ENCODE measurements around the gene REXO4. TPM values are rescaled to one million over a fixed set of nuclear protein-coding genes. Genes with fewer than 3 reads are reported as not detected.

The REXO4 gene
- total and polyA plus RNA-seq, 5 donors from 2014 or later = 9.8 to 19.4 (median 16.3) TPM

DNA sequence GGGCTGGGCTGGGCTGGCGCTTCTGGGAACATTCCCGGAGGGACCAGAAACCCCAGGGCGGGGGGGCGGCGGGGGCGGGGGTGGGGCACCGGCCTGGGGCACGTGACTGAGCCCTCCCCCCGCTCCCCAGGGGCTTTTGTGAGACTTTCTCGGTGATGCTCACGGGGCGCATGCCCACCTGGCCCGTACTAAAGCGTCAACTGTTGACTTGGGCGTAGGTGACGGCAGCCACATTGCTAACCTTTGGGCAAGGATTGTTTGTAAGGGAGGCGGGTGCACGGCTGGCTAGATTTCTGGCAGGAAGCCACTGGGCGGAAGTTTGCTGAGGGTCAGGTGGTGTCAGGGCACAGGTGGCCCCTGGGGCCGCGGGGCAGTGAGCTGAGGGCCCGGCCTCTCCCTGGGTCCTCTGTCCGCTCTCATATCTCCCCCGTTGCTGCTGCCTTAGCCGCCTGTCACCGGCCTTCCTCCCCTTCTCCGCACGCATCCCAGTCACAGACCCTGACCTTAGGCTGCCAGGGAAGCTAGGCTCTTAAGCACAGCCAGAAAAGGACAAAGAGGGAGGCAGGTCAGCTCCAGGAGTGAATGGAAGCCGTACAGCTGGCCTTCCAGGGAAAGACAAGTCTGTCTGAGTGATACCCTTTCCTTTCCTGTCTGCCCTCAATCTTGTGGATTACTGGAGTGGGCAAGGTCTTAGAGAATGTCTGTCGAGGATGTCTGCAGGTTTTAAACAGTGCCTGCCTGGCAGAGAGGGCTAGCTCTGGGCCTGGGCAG, 42.8 kb upstream of the REXO4 start:
- no peak overlapping the region for H3K4me3 ChIP-seq (ENCODE audit: low read depth, low read length)
- ATAC-seq (ENCODE audit: low read depth in 2 of 2) (no peak), DNase-seq (peak in 2 of 3 donors; percentile 18 to 50)
- no peaks in the 10 kb centered on the region for H3K36me3 ChIP-seq (ENCODE audit: control insufficient read depth, insufficient read depth, low read length)
- H3K27ac ChIP-seq (ENCODE audit: insufficient read depth, low read length, poor library complexity, severe bottlenecking) = peak overlapping the region; percentile 81
- Mint-ChIP-seq H3K4me3 (peak overlapping the region; percentile 81 to 94 (median 84)), H3K27me3 (peaks cover 5% of the 10 kb centered on the region), H3K27ac (peak overlapping the region; percentile 60 to 89 (median 79)), H3K9me3 (no peaks in the 10 kb centered on the region), H3K4me1 (peaks cover 0 to 21% (median 4%) of the 10 kb centered on the region in 4 donors), H3K36me3 (no peaks in the 10 kb centered on the region)
- H3K4me1 ChIP-seq (ENCODE audit: control insufficient read depth, insufficient read depth, low read length, poor library complexity, severe bottlenecking) = peaks cover 16% of the 10 kb centered on the region
- H3K9me3 ChIP-seq (ENCODE audit: control insufficient read depth in 2 of 2, low read length in 2 of 2) = no peaks in the 10 kb centered on the region
- H3K27me3 ChIP-seq (ENCODE audit: control insufficient read depth, insufficient read depth, low read length) = no peaks in the 10 kb centered on the region

DNA sequence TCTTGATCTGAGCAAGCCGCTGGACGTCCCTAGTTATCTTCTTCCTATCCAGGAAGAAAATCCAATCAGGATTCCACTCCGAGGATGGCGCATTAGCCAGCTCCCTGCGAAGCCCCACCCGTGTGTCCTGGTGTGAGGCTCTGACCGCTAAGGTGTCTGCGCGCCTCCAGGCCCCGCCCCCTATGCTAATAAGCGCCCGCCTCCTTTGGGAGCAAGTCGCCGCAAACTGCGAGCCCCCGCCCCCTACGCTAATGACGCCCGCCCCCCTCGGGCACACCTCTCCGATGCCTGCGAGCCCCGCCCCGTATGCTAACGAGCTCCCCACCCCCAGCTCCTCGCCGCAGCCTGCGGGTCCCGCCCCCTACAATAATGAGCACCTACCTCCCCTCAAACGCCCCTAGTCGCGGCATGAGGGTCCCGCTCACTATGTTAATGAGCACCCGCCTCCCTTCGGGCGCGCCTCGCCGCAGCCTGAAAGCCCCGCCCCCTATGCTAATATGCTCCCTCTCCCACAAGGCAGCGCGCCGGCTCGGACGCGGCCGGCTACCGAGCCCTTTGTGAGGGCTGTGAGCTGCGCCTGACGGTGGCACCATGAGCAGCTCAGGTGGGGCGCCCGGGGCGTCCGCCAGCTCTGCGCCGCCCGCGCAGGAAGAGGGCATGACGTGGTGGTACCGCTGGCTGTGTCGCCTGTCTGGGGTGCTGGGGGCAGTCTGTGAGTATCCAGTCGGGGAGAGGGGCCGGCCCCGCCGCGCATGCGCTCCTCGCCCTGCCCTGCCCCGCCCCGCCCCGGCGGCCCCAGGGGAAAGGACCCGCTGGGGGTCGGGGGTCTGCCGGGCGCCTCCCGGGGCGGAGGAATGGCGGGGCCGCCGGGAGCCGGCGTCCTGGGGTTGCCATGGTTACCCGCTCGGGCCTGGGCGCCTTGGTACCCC, 41.9 kb upstream of the REXO4 start, which contains the start of gene CACFD1:
TSS of gene CACFD1 (plus strand) at position 503 of the 929 bp plus-strand sequence. CDS start at position 592, 89 bp downstream.
- Histone ChIP-seq H3K4me1 (ENCODE audit: control insufficient read depth, insufficient read depth, low read length, poor library complexity, severe bottlenecking) (peaks cover 16% of the 10 kb centered on the region), H3K4me3 (ENCODE audit: low read depth, low read length) (peak within 1 kb of the TSS; percentile 68), H3K27ac (ENCODE audit: insufficient read depth, low read length, poor library complexity, severe bottlenecking) (peak within 1 kb of the TSS; percentile 81), H3K36me3 (ENCODE audit: control insufficient read depth, insufficient read depth, low read length) (no peaks in the 10 kb centered on the region), H3K9me3 (ENCODE audit: control insufficient read depth in 2 of 2, low read length in 2 of 2) (no peaks in the 10 kb centered on the region), H3K27me3 (ENCODE audit: control insufficient read depth, insufficient read depth, low read length) (no peaks in the 10 kb centered on the region)
- Mint-ChIP-seq H3K4me1 (peaks cover 0 to 21% (median 3%) of the 10 kb centered on the region in 4 donors), H3K36me3 (no peaks in the 10 kb centered on the region), H3K27ac (peak within 1 kb of the TSS; percentile 79 to 90 (median 84)), H3K27me3 (peaks cover 5% of the 10 kb centered on the region), H3K4me3 (peak within 1 kb of the TSS; percentile 90 to 98 (median 92)), H3K9me3 (no peaks in the 10 kb centered on the region)
- ATAC-seq (ENCODE audit: low read depth in 2 of 2) = peak; percentile 81 to 86
- DNase-seq = peak; percentile 86 to 91 (median 90)

DNA sequence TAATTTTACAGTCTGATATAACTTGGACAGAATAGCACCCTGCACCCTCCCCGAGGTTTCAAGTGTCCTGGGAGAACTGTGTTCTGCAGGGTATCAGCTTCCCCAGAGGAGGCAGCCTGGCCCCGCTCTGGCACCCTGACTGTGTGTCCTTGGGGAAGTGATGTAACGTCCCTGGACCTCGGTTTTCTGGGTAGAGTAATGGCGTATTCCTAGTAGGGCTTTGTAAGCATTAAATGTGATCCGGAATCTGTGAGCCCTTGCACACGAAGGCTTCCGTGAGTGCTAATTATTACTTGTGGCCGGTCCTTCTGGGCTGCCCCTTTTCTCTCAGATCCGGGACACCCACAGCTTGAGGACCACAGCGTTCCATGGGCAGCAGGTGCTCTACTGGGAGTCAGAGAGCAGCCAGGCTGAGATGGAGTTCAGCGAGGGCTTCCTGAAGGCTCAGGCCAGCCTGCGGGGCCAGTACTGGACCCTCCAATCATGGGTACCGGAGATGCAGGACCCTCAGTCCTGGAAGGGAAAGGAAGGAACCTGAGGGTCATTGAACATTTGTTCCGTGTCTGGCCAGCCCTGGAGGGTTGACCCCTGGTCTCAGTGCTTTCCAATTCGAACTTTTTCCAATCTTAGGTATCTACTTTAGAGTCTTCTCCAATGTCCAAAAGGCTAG, 41.0 kb upstream of the REXO4 start:
- peaks cover 16% of the 10 kb centered on the region for H3K4me1 ChIP-seq (ENCODE audit: control insufficient read depth, insufficient read depth, low read length, poor library complexity, severe bottlenecking)
- Mint-ChIP-seq H3K36me3 (no peaks in the 10 kb centered on the region), H3K4me1 (peaks cover 0 to 21% (median 3%) of the 10 kb centered on the region in 4 donors), H3K4me3 (peak overlapping the region; percentile 61 to 94 (median 90)), H3K9me3 (no peaks in the 10 kb centered on the region), H3K27me3 (peaks cover 5% of the 10 kb centered on the region), H3K27ac (peak overlapping the region in 1 of 3 donors; percentile 84)
- peak overlapping the region; percentile 68 for H3K4me3 ChIP-seq (ENCODE audit: low read depth, low read length)
- H3K27me3 ChIP-seq (ENCODE audit: control insufficient read depth, insufficient read depth, low read length) = no peaks in the 10 kb centered on the region
- no peaks in the 10 kb centered on the region for H3K9me3 ChIP-seq (ENCODE audit: control insufficient read depth in 2 of 2, low read length in 2 of 2)
- DNase-seq = no peak
- no peak for ATAC-seq (ENCODE audit: low read depth in 2 of 2)
- peak overlapping the region; percentile 81 for H3K27ac ChIP-seq (ENCODE audit: insufficient read depth, low read length, poor library complexity, severe bottlenecking)
- H3K36me3 ChIP-seq (ENCODE audit: control insufficient read depth, insufficient read depth, low read length) = no peaks in the 10 kb centered on the region

DNA sequence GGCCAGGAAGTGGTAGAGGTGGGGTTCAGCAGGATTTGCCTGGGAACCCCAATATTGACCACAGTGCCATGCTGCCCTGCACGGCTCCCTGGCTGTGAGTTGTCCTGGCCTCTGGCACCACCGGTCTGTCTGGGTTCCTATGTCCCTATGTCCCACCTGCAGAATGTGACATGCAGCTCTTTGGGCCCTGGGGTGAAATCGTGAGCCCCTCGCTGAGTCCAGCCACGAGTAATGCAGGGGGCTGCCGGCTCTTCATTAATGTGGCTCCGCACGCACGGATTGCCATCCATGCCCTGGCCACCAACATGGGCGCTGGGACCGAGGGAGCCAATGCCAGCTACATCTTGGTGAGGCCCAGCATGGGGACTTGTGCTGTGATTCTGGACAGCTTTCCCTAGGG, 39.9 kb upstream of the REXO4 start:
- peaks cover 5% of the 10 kb centered on the region for H3K27me3 Mint-ChIP-seq
- H3K36me3 Mint-ChIP-seq = no peaks in the 10 kb centered on the region
- no peaks in the 10 kb centered on the region for H3K9me3 ChIP-seq (ENCODE audit: control insufficient read depth in 2 of 2, low read length in 2 of 2)
- no peaks in the 10 kb centered on the region for H3K9me3 Mint-ChIP-seq
- H3K4me1 Mint-ChIP-seq = peaks cover 0 to 21% (median 3%) of the 10 kb centered on the region in 4 donors
- H3K4me1 ChIP-seq (ENCODE audit: control insufficient read depth, insufficient read depth, low read length, poor library complexity, severe bottlenecking) = peaks cover 16% of the 10 kb centered on the region
- no peak overlapping the region for H3K27ac ChIP-seq (ENCODE audit: insufficient read depth, low read length, poor library complexity, severe bottlenecking)
- DNase-seq (no peak), ATAC-seq (ENCODE audit: low read depth in 2 of 2) (no peak)
- H3K36me3 ChIP-seq (ENCODE audit: control insufficient read depth, insufficient read depth, low read length) = no peaks in the 10 kb centered on the region
- no peak overlapping the region for H3K4me3 ChIP-seq (ENCODE audit: low read depth, low read length)
- no peak overlapping the region for H3K27ac Mint-ChIP-seq
- no peaks in the 10 kb centered on the region for H3K27me3 ChIP-seq (ENCODE audit: control insufficient read depth, insufficient read depth, low read length)
- no peak overlapping the region for H3K4me3 Mint-ChIP-seq

- Mint-ChIP-seq H3K27ac (no peak overlapping the region), H3K4me1 (peaks cover 0 to 21% (median 3%) of the 10 kb centered on the region in 4 donors), H3K27me3 (peaks cover 5% of the 10 kb centered on the region), H3K36me3 (no peaks in the 10 kb centered on the region), H3K9me3 (no peaks in the 10 kb centered on the region), H3K4me3 (no peak overlapping the region)
- ATAC-seq (ENCODE audit: low read depth in 2 of 2) (no peak), DNase-seq (no peak)
- Histone ChIP-seq H3K36me3 (ENCODE audit: control insufficient read depth, insufficient read depth, low read length) (no peaks in the 10 kb centered on the region), H3K4me1 (ENCODE audit: control insufficient read depth, insufficient read depth, low read length, poor library complexity, severe bottlenecking) (peaks cover 16% of the 10 kb centered on the region), H3K27me3 (ENCODE audit: control insufficient read depth, insufficient read depth, low read length) (no peaks in the 10 kb centered on the region), H3K9me3 (ENCODE audit: control insufficient read depth in 2 of 2, low read length in 2 of 2) (no peaks in the 10 kb centered on the region), H3K4me3 (ENCODE audit: low read depth, low read length) (no peak overlapping the region), H3K27ac (ENCODE audit: insufficient read depth, low read length, poor library complexity, severe bottlenecking) (no peak overlapping the region)
These were observed 39.4 kb upstream of the REXO4 start for GRCh38 chr9:133457233-133457632.

DNA sequence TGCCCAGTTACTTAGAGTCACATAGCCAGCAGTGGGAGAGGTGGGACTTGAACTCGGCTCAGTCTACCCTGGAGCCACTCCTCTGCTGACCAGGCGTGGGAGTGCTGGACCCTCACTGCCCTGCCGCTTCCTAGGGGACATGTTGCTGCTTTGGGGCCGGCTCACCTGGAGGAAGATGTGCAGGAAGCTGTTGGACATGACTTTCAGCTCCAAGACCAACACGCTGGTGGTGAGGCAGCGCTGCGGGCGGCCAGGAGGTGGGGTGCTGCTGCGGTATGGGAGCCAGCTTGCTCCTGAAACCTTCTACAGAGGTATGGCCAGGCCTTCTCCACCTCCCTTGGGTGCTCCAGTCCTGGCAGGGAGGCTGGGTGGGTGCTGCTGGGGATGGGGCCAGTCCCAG, 38.6 kb upstream of the REXO4 start:
- Mint-ChIP-seq H3K9me3 (no peaks in the 10 kb centered on the region), H3K36me3 (no peaks in the 10 kb centered on the region), H3K4me1 (peaks cover 0 to 17% (median 3%) of the 10 kb centered on the region in 4 donors), H3K4me3 (no peak overlapping the region), H3K27me3 (peaks cover 5% of the 10 kb centered on the region), H3K27ac (no peak overlapping the region)
- ATAC-seq (ENCODE audit: low read depth in 2 of 2) (no peak), DNase-seq (no peak)
- H3K9me3 ChIP-seq (ENCODE audit: control insufficient read depth in 2 of 2, low read length in 2 of 2) = no peaks in the 10 kb centered on the region
- no peak overlapping the region for H3K27ac ChIP-seq (ENCODE audit: insufficient read depth, low read length, poor library complexity, severe bottlenecking)
- no peak overlapping the region for H3K4me3 ChIP-seq (ENCODE audit: low read depth, low read length)
- H3K36me3 ChIP-seq (ENCODE audit: control insufficient read depth, insufficient read depth, low read length) = no peaks in the 10 kb centered on the region
- H3K4me1 ChIP-seq (ENCODE audit: control insufficient read depth, insufficient read depth, low read length, poor library complexity, severe bottlenecking) = peaks cover 16% of the 10 kb centered on the region
- no peaks in the 10 kb centered on the region for H3K27me3 ChIP-seq (ENCODE audit: control insufficient read depth, insufficient read depth, low read length)

GRCh38 chr9:133455936-133456335, 38.1 kb upstream of the REXO4 start:
- Mint-ChIP-seq H3K4me3 (no peak overlapping the region), H3K27ac (no peak overlapping the region), H3K4me1 (peaks cover 0 to 14% (median 3%) of the 10 kb centered on the region in 4 donors), H3K36me3 (no peaks in the 10 kb centered on the region), H3K9me3 (no peaks in the 10 kb centered on the region), H3K27me3 (peaks cover 5% of the 10 kb centered on the region)
- Histone ChIP-seq H3K9me3 (ENCODE audit: control insufficient read depth in 2 of 2, low read length in 2 of 2) (no peaks in the 10 kb centered on the region), H3K27ac (ENCODE audit: insufficient read depth, low read length, poor library complexity, severe bottlenecking) (no peak overlapping the region), H3K4me1 (ENCODE audit: control insufficient read depth, insufficient read depth, low read length, poor library complexity, severe bottlenecking) (peaks cover 16% of the 10 kb centered on the region), H3K4me3 (ENCODE audit: low read depth, low read length) (no peak overlapping the region), H3K36me3 (ENCODE audit: control insufficient read depth, insufficient read depth, low read length) (no peaks in the 10 kb centered on the region), H3K27me3 (ENCODE audit: control insufficient read depth, insufficient read depth, low read length) (no peaks in the 10 kb centered on the region)
- DNase-seq (no peak), ATAC-seq (ENCODE audit: low read depth in 2 of 2) (no peak)

Data from CD4-positive, CD25-positive, alpha-beta regulatory T cell (primary cell).